Measurements from ENCODE around the gene PGC. TPM values are rescaled to one million over a fixed set of nuclear protein-coding genes. Genes with fewer than 3 reads are reported as not detected.

Gene PGC
- total and polyA plus RNA-seq, 2 donors (not counting 1 experiment from before 2014, with no cell fraction given), result not detected

DNA sequence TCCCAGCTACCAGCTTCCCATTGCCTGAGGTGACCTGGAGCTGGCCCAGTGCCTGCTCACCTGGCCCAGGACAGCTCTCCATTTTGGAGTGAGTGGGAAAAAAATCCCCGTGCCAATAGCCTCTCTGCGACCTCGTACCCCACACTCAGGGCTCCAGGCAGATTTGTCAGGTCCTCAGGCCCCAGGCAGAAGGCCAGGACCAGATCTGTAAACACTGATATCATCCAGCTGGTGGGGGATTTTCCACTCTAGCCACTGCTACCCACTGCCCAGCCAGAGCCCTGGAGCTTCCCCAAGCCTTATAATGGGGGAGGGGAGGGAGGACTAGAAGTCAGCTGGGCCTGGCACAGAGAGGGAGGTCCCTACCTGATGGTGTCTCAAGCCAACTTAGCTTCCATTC is 1.3 kb upstream of the PGC start:
- intact Hi-C loops (cut with micrococcal nuclease), result no loop called here
- H3K9ac ChIP-seq (ENCODE audit: low read length), result no peak overlapping the region
- Mint-ChIP-seq H3K27me3 (no peaks in the 10 kb centered on the region), H3K4me3 (no peak overlapping the region), H3K9me3 (ENCODE audit: insufficient read depth) (no peaks in the 10 kb centered on the region), H3K27ac (no peak overlapping the region), H3K4me1 (no peaks in the 10 kb centered on the region)
- H4K20me1 ChIP-seq (ENCODE audit: control insufficient read depth, insufficient read depth, low read length, poor library complexity, severe bottlenecking), result no peaks in the 10 kb centered on the region
- no peak overlapping the region for H3K27ac ChIP-seq (ENCODE audit: low read length in 2 of 2)
- no peak overlapping the region for H3K4me3 ChIP-seq (ENCODE audit: control extremely low read depth in 1 of 5, extremely low read depth in 1 of 5, insufficient read depth in 1 of 5, low read depth in 2 of 5, low read length in 4 of 5)
- no peak for ATAC-seq (ENCODE audit: low read depth)
- no peaks in the 10 kb centered on the region for H3K9me3 ChIP-seq (ENCODE audit: control extremely low read depth in 1 of 3, control insufficient read depth in 2 of 3, insufficient read depth in 1 of 3, low read length in 2 of 3)
- ChIA-PET CTCF (interaction anchor here (0.7 kb wide), 1 partner anchor 14 kb away, joined by 3 read pairs; no protein-coding TSS in a partner anchor), POLR2A (interaction anchor here (0.6 kb wide), 1 partner anchor 82 kb away, joined by 3 read pairs; no protein-coding TSS in a partner anchor)
- TF ChIP-seq EZH2 (IDR thresholded peaks at IDR 0.05; ENCODE audit: borderline replicate concordance, insufficient read depth, low read depth, low read length, poor library complexity, severe bottlenecking), result no peak
- TF ChIP-seq, protein P1, sequence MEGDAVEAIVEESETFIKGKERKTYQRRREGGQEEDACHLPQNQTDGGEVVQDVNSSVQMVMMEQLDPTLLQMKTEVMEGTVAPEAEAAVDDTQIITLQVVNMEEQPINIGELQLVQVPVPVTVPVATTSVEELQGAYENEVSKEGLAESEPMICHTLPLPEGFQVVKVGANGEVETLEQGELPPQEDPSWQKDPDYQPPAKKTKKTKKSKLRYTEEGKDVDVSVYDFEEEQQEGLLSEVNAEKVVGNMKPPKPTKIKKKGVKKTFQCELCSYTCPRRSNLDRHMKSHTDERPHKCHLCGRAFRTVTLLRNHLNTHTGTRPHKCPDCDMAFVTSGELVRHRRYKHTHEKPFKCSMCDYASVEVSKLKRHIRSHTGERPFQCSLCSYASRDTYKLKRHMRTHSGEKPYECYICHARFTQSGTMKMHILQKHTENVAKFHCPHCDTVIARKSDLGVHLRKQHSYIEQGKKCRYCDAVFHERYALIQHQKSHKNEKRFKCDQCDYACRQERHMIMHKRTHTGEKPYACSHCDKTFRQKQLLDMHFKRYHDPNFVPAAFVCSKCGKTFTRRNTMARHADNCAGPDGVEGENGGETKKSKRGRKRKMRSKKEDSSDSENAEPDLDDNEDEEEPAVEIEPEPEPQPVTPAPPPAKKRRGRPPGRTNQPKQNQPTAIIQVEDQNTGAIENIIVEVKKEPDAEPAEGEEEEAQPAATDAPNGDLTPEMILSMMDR (IDR thresholded peaks at IDR 0.05), result no peak
- no peaks in the 10 kb centered on the region for H3K36me3 ChIP-seq (replicated peaks in 1 of 2; ENCODE audit: control extremely low read depth in 1 of 2, control insufficient read depth in 1 of 2, extremely low read depth in 1 of 2, insufficient read depth in 2 of 2, low read length in 1 of 2)
- H3K4me2 ChIP-seq (replicated peaks; ENCODE audit: low read depth, low read length, poor library complexity, severe bottlenecking), result no peak overlapping the region
- no peak for DNase-seq
- WGBS (ENCODE audit: insufficient coverage), result 94% methylated on average over 3 of the region's 3 CpGs
- H2AFZ ChIP-seq (ENCODE audit: insufficient read depth, low read depth, low read length, poor library complexity, severe bottlenecking), result no peak overlapping the region
- no peaks in the 10 kb centered on the region for H3K27me3 ChIP-seq (replicated peaks in 1 of 4; ENCODE audit: control extremely low read depth in 1 of 4, control insufficient read depth in 3 of 4, insufficient read depth in 4 of 4, low read length in 3 of 4)
- H3K79me2 ChIP-seq (ENCODE audit: control insufficient read depth, insufficient read depth, low read length), result no peaks in the 10 kb centered on the region
- no peaks in the 10 kb centered on the region for H3K4me1 ChIP-seq (ENCODE audit: control insufficient read depth in 2 of 2, insufficient read depth in 2 of 2, low read length in 2 of 2)

DNA sequence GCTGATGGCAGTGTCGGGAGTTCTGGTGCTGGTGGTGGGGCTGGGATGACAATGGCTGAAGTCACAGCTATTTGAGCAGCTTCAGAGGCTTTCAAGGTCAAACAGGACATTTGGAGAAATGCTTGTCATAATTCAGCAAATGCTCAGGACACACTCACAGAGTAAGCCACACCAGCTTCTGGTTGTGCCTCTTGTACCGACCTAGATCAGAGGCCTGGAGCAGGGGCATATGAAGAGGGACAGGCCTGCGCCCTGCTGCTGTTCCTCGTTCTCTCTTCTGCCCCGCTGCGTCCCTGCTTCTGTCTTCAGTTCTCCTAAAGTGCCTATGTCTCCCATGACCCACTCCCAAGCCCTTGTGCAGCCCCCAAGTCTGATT is 893 bp upstream of the PGC start:
- H3K27ac Mint-ChIP-seq, result no peak overlapping the region
- TF ChIP-seq, protein P1 (IDR thresholded peaks at IDR 0.05), result no peak
- no peak for TF ChIP-seq EZH2 (IDR thresholded peaks at IDR 0.05; ENCODE audit: borderline replicate concordance, insufficient read depth, low read depth, low read length, poor library complexity, severe bottlenecking)

More for the DNA sequence above, 893 bp upstream of the PGC start:
- Mint-ChIP-seq H3K9me3 (ENCODE audit: insufficient read depth) (no peaks in the 10 kb centered on the region), H3K4me3 (no peak overlapping the region), H3K27me3 (no peaks in the 10 kb centered on the region), H3K4me1 (no peaks in the 10 kb centered on the region)
- no peaks in the 10 kb centered on the region for H3K4me1 ChIP-seq (ENCODE audit: control insufficient read depth in 2 of 2, insufficient read depth in 2 of 2, low read length in 2 of 2)
- WGBS (ENCODE audit: insufficient coverage), result 90% methylated on average over 6 of the region's 6 CpGs
- ChIA-PET POLR2A (interaction anchor here (0.6 kb wide), 2 partner anchors 15 to 82 kb away, joined by 3 to 4 read pairs; no protein-coding TSS in a partner anchor), CTCF (interaction anchor here (0.7 kb wide), 1 partner anchor 15 kb away, joined by 3 read pairs; no protein-coding TSS in a partner anchor)
- no peak overlapping the region for H3K9ac ChIP-seq (ENCODE audit: low read length)
- no peaks in the 10 kb centered on the region for H4K20me1 ChIP-seq (ENCODE audit: control insufficient read depth, insufficient read depth, low read length, poor library complexity, severe bottlenecking)
- no peaks in the 10 kb centered on the region for H3K27me3 ChIP-seq (replicated peaks in 1 of 4; ENCODE audit: control extremely low read depth in 1 of 4, control insufficient read depth in 3 of 4, insufficient read depth in 4 of 4, low read length in 3 of 4)
- no peak overlapping the region for H3K4me2 ChIP-seq (replicated peaks; ENCODE audit: low read depth, low read length, poor library complexity, severe bottlenecking)
- no peak overlapping the region for H2AFZ ChIP-seq (ENCODE audit: insufficient read depth, low read depth, low read length, poor library complexity, severe bottlenecking)
- no peaks in the 10 kb centered on the region for H3K79me2 ChIP-seq (ENCODE audit: control insufficient read depth, insufficient read depth, low read length)
- H3K4me3 ChIP-seq (ENCODE audit: control extremely low read depth in 1 of 5, extremely low read depth in 1 of 5, insufficient read depth in 1 of 5, low read depth in 2 of 5, low read length in 4 of 5), result no peak overlapping the region
- H3K9me3 ChIP-seq (ENCODE audit: control extremely low read depth in 1 of 3, control insufficient read depth in 2 of 3, insufficient read depth in 1 of 3, low read length in 2 of 3), result no peaks in the 10 kb centered on the region
- DNase-seq (no peak), ATAC-seq (ENCODE audit: low read depth) (no peak)
- no peaks in the 10 kb centered on the region for H3K36me3 ChIP-seq (replicated peaks in 1 of 2; ENCODE audit: control extremely low read depth in 1 of 2, control insufficient read depth in 1 of 2, extremely low read depth in 1 of 2, insufficient read depth in 2 of 2, low read length in 1 of 2)
- no peak overlapping the region for H3K27ac ChIP-seq (ENCODE audit: low read length in 2 of 2)
- intact Hi-C loops (cut with micrococcal nuclease), result no loop called here
